CD4-positive, alpha-beta T cell treated with Interleukin-12 subunit alpha and Interleukin-12 subunit beta, for 1 hour (primary cell): ENCODE data around the gene SH3BGRL3.
"Not testable (repeated sequence)": the region's sequence is repeated elsewhere in the genome, so short reads cannot be mapped to it uniquely, and the experiment has no call there.

Experiments
- DNase-seq: peaks from one replicate; pipeline ENCODE4 v3.0.0-alpha.2; 2020

SH3BGRL3 gene

DNA sequence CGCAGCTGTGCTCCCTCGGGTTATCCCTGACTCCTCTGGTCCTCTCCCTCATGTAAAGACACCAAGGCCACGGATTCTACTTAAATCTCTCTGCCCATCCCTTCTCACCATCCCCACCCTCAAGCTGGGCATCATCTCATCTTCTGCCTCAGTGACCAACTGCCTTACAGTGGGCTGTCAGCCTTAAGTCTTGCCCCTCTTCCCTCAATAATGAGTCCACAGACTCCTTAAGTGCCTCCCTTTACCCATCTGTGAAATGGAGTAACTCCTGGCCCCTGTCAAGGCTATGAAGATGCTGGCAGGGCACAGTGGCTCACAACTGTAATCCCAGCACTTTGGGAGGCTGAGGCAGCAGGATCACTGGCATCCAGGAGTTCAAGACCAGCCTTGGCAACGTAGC, 12.1 kb downstream of the SH3BGRL3 start:
- DNase-seq = no peak

DNA sequence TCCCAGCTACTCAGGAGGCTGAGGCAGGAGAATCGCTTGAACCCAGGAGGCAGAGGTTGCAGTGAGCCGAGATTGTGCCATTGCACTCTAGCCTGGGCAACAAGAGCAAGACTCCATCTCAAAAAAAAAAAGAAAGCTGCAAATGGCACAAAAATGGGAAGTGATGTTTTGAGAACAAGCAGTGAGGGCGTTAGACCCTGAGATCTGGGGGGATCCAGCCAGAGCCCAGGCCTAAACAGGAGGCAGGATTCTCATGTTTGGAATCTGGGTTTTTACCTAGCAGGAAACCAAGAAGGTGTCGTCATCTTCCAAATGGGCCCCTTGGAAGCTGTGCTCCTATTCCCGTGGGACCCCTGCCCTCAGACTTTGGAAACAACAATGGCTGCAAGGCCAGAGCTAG, 12.8 kb downstream of the SH3BGRL3 start:
- not testable (repeated sequence) for DNase-seq

DNA sequence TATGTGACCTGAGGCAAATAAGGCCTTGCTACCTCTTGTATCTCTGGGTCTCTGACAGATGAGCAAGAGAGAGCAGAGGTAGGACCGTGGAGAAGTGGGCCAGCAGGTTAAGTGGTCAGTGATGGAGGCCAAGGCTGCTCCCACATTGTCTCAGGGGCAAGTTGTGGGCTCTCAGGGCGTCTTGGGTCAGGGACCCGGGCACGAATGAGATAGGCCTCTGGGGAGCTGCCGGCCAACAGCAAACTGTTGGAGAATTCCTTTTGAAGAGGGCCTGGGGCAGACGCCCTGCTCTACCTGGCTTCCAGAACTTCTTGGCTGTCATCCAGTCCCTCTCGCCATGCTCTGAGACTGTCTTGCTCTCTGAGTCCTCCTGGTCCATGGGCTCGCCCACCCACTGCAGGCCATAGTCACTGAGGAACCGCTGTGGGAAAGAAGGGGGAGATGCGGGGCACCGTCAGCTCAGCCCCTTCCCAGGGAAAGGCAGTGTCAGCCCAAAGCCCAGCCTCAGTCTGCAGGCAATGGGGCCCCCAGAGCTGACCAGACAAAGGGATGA, 14.1 kb downstream of the SH3BGRL3 start:
- no peak for DNase-seq

DNA sequence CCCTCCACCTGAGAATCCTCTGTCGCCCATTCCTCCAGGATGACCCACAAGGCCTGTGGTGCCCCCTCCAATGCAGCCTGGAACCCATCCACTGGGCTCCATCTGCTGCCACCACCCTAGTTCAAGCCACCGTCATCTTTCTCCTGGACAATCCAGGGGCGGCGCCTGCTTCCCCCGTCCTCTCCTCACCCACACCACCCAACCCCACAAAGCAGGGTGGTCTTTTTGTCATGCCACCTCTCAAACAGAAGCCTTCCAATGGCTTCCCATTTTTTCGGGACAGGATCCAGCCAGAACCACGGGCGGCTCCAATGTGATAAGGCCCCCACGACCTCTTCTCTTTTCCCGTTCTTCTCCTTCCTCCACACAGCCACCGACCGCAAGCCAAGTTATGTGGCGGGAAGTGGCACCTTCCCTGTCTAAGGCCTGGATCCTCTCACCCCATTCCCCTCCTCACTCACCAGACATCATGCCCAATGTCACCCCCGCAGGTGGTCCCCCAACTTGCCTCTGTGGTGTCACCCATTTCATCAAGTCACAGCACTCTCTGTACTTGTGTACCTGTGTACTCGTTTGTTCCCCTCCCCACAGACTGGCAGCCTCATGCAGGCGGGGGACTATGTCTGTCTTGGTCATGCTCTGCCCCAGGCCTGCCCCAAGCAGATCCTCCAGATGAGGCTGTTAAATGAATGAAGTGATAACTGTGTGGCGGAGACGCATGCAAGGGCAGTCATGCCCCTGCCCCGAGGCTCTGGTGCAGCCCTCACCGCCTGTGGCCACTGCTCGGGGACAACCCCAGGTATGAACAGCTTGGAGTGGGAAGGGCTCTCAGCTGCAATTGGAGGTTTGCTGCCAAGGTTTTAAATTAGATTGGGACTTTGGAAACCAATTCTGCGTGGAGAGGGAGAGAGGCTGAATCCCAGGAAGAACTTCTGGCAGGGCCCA, 15.6 kb downstream of the SH3BGRL3 start:
- DNase-seq = no peak

DNA sequence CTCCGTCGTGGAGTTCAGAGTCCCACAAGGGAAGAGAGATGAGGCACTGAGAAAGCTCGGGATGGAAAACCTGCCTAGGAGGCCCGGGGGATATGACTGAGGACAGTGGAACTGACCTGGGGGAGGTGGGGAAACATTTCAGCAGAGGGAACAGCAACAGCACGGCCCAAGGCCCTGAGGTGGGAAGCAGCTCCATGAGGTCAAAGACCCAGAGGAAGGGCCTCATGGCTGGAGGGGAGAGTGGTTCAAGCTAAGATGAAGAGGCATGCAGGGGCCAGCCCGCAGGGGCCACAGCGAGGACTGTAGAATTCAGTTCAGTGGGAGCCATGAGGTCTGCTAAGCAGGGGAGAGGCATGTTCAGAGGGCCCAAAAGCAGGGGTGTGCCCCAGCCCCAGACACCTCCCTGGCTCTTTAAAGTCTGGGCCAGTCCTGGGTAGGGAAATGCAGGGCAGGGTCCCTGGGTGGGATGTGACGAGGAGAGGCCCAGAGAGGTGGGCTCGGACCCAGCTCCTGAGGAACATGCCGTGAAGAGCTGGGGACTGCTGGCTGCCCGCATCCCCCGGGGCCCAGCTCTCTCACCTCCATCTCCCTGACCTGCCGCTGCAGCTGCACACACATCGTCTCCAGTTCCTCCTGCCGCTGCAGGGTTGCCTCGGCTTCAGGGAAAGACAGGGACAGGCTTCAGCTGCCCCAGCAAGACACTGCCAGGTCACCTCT, 16.6 kb downstream of the SH3BGRL3 start:
- no peak for DNase-seq

DNA sequence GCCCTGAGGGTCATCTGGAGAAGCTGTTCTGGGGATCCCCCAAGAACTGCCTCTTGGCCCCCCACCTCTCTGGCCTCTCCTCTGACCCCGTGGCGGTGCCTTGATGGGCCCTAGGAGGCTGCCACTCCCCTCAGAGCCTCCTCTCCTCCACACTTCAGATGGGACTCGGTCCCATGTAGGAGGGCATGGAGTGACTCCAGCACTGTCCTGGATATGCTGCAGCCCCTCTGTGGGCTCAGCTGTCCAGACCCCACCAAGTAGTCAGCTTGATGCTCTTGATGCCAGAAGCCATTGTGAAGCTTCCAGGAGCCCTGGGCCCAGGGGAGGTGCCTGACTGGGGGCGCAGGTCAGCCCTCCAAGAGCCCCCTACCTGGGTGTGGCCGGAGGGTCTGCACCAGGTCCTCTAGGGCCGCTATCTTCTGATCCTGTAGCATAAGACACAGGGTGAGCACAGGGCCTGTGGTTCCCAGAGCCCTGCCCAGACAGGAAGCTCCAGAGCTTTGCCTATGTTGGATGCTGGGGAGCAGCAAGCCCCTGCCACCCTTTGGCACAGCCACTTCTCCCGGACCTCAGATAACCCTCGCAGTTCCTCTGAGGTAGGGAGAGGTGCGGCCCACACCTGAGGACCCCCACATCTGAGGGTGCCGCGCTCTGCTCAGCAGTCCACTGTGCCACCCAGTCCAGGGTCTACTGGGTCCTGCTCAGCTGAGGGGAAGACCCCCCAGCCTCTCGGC, 17.3 kb downstream of the SH3BGRL3 start:
- DNase-seq = no peak

DNA sequence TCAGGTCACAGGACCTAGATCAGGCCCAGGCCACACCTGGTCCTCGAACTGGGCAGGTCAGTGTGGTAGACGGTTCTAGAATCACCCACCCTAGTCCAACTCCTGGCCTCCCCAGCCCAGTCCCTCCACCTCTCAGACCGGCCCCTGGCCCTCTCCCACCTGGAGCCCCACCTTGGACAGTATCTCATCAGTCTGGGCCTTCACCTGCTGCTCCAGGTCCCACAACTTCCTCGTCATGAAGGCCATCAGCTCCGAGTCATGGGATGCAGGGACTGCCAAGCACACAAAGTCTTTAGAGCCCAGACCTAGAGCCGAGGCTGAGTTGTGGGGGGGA, 17.9 kb downstream of the SH3BGRL3 start:
- DNase-seq = no peak

DNA sequence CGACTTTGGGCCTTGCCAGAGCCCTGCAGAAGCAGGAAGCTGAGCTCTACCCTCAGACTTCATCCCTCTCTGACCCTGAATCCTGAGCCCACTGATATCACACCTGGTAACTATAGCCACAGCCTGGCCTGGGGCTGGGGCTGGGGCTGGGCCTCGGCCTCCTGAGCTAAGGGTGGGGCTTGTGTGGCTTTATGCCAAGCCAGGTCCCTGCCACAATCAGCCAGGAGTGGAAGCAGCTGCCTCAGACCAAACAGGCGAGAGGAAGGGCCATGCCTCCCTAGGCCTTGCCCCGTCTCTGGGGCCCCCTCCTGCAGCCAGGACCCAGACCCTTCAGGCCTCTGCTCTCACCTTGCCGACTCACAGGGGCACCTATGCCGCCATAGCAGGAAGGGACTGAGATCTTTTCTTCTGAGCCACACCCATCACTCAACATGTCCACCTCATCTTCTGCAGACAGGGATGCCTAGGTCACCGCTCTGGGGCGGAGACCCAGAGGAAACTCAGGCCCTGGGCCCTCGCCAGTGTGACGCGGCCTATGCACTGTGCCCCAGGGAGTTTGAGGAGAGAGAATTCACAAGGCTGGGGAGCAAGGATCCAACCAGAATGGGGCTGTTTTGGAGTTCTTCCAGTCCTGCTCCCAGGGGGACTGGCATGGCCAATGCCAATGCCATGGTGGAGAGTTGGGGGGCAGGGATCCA, 20.8 kb downstream of the SH3BGRL3 start:
- no peak for DNase-seq

DNA sequence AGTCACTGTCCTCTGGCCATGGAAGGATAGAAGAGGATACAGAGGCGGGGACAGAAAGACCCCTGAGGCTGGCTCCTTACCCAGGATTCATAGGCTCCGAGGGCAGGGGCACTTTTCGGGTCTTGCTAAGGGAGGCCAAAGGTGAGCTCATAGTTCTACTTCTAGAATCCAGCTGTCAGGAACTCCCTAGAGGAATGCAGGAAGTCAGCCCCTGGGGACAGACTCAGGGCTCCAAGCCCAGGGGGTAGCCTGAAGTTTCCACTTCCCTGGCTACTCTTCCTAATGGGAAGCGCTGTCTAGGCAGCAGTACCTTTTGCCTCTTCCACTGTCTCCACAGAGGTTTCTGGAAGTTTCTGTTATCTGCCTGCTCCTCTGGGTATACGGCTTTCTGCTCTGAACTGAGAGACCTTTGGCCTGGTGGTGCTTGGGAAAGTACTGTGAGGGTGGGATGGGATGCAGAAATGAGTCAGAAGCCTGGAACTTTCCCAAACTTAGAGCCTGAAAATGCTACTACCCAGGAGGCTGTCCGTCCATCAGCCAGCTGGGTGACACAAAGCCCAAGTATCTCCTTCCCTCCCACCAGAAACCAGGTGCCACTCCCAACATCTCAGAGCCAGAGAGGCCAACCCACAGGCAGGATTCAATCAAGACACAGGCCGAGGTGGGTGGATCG, 23.0 kb downstream of the SH3BGRL3 start:
- no peak for DNase-seq

DNA sequence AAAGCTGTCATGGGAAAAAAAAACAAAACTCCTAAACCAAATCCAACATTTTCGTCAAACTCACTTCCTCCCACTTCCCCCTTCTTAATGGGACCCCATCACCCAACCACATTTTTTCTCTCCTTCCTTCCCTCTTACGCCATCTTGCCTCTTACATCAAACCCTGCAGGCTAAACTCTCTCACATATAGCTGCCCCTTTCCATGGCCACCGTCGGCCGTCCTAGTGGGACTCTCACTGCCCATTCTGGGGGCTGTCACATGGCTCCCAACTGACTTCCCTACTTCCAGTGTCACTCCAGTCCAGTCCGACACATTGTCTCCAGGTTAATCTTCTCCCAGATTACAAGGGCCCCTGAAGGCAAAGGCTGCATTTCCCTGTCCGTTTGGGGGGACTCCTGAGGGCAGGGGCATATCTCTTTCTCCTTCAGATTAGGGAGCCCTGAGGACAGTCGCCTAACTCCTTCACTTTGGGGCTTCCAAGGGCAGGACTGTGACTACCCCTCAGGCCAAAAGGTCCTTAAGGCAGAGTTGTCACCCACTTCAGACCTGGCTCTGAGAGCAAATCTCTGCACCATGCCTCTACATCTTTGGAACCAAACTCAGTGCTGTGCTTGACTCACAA, 25.9 kb downstream of the SH3BGRL3 start:
- DNase-seq = no peak

DNA sequence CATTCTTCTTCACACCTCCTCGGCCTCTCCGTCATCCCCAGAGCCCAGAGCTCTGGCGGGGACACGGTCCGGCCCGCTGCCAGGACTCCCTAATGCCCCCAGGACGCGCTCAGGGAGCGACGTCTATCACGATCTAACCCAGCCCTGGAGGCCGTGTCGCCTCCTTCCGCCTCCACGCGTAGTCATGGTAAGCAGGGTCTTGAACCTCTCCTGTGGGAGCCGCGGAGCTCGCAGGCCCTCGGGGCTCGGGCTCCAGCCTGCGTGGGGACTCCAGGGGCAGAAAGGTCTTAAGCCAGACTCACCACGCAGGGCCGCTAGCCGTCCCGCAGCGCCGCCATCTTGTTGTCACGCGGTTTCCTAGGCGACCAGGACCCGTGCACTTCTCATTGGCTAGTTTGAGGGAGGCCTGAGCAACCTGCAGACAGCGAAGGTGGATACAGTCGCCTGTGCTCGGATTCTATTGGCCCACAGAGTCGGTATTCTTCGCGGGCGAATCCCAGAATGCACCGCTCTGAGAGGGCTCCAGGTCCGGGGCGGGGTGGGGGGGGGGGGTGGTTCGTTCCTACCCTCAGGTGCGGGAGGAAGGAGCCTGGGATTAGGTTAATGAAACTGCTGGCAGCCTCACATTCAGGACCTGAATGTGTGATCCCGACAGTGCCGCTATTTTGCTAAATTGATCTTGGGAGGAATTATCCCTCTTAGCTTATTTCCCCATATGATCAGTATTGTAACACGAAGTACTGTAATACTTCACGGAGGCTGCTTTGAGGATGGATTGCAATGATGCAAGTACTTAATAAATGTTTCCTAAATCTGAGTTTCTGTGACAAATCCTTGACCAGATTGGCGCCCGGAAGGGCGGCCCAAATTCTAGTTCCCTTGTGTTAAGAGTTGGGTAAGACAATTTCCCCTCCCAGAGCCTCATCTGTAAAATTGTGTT, 26.7 kb downstream of the SH3BGRL3 start, which contains the start of gene UBXN11:
TSS of gene UBXN11 (minus strand) at position 347 of the 940 bp plus-strand sequence. CDS start 3,753 bp downstream, outside the sequence.
- DNase-seq = peak; percentile 94

DNA sequence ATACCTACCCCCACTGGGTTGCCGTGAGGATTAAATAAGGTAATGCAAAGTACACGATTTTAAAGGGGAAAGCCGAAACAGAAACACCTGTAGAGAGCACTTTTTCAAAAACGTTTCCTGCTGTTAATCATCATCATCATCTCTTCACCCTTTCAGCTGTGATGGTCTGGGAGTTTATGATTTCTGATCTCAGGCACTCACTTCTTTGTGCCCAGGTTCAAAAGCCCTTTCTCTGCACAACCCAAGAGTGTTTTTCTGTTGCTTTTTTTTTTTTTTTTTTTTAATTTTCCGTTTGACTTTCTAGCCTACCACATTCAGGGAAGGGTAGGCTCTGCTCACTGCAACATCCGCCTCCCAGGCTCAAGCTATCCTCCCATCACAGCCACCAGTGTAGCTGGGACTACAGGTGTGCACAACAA, 27.5 kb downstream of the SH3BGRL3 start:
- DNase-seq = peak; percentile 42

DNA sequence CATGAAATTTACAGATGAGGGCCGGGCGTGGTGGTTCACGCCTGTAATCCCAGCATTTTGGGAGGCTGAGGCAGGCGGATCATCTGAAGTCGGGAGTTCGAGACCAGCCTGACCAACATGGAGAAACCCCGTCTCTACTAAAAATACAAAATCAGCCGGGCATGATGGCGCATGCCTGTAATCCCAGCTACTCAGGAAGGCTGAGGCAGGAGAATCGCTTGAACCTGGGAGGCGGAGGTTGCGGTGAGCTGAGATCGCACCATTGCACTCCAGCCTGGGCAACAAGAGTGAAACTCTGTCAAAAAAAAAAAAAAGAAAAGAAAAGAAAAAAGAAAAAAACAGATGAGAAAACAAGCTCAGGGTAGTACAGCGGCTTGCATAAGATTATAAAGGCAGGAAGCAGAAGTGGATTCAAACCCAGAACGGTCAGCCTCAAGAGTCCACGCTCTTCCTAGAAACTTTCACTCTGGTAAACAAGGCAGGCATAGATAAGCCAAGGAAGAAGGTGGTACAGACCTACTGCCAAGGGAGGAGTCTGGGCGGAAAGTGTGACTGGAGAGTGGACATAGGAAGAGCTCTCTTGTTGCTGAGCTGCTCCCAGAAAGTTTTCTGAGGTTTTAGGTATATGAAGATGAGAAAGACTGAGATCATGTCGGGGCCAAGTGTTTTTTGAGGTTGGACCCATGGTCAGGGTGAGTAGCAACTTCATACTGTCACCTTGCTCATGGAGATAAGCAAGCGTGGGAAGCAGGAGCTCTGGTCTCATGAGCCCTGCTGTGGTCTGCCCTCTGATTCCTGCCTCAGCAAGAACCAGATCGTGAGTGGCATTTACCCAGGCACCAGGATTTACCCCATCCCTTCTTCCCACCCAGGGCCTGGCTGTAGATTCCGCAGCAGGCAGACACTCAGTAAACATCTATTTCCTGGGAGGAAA, 28.3 kb downstream of the SH3BGRL3 start:
- DNase-seq = not testable (repeated sequence)

DNA sequence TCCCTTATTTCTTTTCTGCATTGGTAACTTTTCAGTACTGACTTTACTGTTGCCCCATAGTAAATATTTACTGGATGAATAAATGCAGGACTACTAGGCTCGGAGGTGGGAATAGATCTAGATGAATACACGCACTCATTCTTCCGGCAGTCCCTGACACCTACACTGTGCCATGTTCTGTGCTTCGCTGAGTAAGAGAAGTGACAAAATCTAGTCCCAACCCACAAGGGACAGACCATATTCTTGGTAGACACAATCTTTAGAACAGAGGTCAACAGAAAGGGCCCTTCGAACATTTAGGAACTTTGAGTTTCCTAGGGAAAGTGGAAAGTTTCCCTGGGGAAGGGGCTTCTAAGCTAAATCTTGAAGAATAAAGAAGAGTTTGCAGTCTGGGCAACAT, 34.6 kb downstream of the SH3BGRL3 start:
- no peak for DNase-seq

DNA sequence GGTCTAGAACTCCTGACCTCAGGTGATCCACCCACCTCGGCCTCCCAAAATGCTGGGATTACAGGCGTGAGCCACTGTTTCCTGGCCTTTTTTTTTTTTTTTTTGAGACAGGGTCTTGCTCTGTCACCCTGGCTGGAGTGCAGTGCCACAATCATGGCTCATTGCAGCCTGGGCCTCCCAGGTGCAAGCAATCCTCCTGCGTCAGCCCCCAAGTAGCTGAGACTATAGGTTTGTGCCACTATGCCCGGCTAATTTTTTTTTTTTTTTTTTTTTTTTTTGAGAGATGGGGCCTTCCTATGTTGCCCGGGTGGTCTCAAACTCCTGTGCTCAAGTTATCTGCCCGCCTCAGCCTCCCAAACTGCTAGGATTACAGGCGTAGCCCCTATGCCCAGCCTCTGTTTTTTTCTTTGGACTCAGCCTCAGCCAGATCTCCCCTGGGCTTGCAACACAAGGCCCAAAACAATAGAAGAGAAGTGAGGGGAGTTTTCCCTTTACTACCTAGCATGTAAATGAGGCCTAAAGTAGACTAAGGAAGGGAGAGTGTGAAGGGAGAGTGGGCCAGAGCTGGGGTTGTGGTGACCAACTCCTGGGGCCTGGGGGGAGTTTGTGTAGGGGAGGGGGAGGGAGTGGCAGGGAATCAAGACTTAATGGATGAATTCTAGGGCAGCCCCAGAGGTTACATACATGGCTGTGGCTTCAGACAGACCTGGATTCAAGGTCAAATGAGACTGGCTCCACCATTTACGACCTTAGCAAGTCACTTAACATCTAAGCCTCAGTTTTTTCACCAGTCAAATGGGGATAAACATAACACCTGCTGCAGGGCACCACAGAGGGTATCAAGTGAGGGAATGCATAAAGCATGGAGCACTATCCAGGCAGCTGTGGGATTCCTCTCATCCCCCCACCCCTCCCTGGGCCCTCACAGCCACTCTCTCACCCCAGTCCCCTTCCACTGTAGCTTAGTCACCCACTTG, 36.3 kb downstream of the SH3BGRL3 start:
- no peak for DNase-seq

DNA sequence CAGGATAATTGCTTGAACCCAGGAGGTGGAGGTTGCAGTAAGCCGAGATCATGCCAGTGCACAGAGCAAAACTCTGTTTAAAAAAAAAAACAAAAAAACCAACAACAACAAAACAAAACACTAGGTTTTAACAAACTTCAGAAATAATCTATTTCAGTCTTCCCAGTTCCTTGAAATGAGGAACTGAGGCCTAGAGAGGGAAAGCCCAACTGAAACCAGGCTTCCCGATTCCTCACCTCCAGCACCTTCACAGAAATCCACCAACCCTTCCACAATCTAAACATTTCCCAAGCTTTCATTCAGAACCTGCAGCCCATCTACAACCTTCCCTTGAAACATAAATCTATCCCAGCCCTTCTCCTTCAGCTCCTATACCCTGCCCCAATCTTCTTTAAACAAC, 37.3 kb downstream of the SH3BGRL3 start:
- no peak for DNase-seq

DNA sequence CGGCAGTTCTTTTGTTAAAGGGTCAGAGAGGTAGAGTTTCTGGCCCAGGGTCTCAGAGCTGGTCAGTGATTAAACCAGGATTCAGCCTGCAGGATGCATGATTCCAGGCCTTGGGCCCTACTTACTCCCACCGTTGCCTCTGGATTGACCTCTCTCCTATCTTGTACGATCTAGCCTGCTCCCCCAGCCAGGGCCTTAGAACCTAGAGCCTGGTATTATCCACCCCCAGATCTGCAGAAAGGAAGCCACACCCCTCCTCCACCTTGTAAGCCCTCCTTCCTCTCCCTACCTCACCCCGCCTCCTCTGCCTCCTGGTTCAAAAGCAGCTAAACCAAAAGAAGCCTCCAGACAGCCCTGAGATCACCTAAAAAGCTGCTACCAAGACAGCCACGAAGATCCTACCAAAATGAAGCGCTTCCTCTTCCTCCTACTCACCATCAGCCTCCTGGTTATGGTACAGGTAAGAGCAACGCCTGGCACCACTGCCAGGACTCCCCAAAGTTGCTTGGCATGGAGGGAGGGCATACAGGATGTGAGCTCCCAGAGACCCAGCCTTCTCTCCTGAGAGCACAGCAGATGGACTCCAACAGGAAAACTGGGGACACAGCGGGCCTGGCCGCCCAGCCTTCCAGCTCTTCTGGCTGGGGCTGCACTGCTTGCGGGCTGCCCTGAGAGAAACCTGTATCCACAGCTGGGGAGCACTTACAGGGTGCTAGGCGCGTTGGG, 37.9 kb downstream of the SH3BGRL3 start, which contains the start of gene CD52:
TSS of gene CD52 (plus strand) at position 347 of the 726 bp plus-strand sequence. CDS start at position 407, 60 bp downstream.
- peak; percentile 83 for DNase-seq
